Esophagus muscularis mucosa (tissue), 4 donors: ENCODE measurements around the gene HABP4. TPM values are rescaled to one million over a fixed set of nuclear protein-coding genes. Genes with fewer than 3 reads are reported as not detected.

Source experiments
- DNase-seq: peaks from one replicate; pipeline ENCODE4 v3.0.0-alpha.2; 2017; ENCODE audit errors: extremely low spot score
- H3K27ac ChIP-seq, 4 donors: fragments of 200-600 bp; sonication (generic); replicated peaks in 1 of 4; 1 replicate in 3 of 4; 2 replicates in 1 of 4; pipeline ENCODE4 v1.5.1; 2016 to 2019; ENCODE audit warnings: mild to moderate bottlenecking in 1 of 4
- H3K27me3 ChIP-seq, 4 donors: fragments of 200-600 bp; sonication (generic); one replicate each; pipeline versions ENCODE4 v1.5.1 to v1.6.0; 2016 to 2019
- H3K36me3 ChIP-seq, 4 donors: fragments of 200-600 bp; sonication (generic); one replicate each; pipeline ENCODE4 v1.5.1; 2016 to 2019
- H3K4me1 ChIP-seq, 4 donors: fragments of 200-600 bp; sonication (generic); one replicate each; pipeline ENCODE4 v1.5.1; 2016 to 2019
- H3K4me3 ChIP-seq, 4 donors: fragments of 200-600 bp; sonication (generic); 1 replicate in 2 of 4; 2 replicates in 2 of 4; pipeline ENCODE4 v1.5.1; 2016 to 2019; ENCODE audit warnings: mild to moderate bottlenecking in 4 of 4, moderate library complexity in 1 of 4
- H3K9me3 ChIP-seq, 4 donors: fragments of 200-600 bp; sonication (generic); 1 replicate in 3 of 4; 2 replicates in 1 of 4; pipeline ENCODE4 v1.5.1; 2016 to 2019
- EP300 ChIP-seq: sonication (generic); formaldehyde crosslinking; IDR thresholded peaks from one replicate; pipeline ENCODE4 v1.6.1; 2017; ENCODE audit warnings: antibody characterized with exemption
- POLR2A ChIP-seq: fragments of 450-650 bp; IDR thresholded peaks from one replicate; pipeline ENCODE4 v1.6.1; 2017; ENCODE audit warnings: antibody characterized with exemption, moderate library complexity, mild to moderate bottlenecking, low read depth
- POLR2AphosphoS5 ChIP-seq, 2 donors: sonication (generic); formaldehyde crosslinking; IDR thresholded peaks; one replicate each; pipeline ENCODE4 v1.6.1; 2017; ENCODE audit warnings: antibody characterized with exemption in 2 of 2
- WGBS: methylation state at CpG from one replicate; pipeline ENCODE4 v1.1.5; 2018; 5-methylcytosine and 5-hydroxymethylcytosine counted together
- intact Hi-C: fragments of 100-400 bp; cut with DNase I; formaldehyde crosslinking; loops from one replicate; pipeline ENCODE4 v1.15.1; 2023
- total RNA-seq, 4 donors: library from RNA; depleted of rRNA; stranded (reverse); fragments of >200 nt; gene quantifications; one replicate each; pipeline versions ENCODE4 v1.1.0 to v1.2.1, GENCODE V29; 2016
- TF ChIP-seq, protein P1 (sequence below), 3 experiments: fragments of 200-600 bp in 2 of 3; fragments of 450-650 bp in 1 of 3; sonication (generic) in 2 of 3; IDR thresholded peaks; one replicate each; pipeline ENCODE4 v1.5.1; 2017 to 2019; ENCODE audit warnings: antibody characterized with exemption in 3 of 3, mild to moderate bottlenecking in 2 of 3, moderate library complexity in 1 of 3

HABP4 gene
- total RNA-seq, 4 donors from 2014 or later: 38.4 to 97.2 (median 54.2) TPM

DNA sequence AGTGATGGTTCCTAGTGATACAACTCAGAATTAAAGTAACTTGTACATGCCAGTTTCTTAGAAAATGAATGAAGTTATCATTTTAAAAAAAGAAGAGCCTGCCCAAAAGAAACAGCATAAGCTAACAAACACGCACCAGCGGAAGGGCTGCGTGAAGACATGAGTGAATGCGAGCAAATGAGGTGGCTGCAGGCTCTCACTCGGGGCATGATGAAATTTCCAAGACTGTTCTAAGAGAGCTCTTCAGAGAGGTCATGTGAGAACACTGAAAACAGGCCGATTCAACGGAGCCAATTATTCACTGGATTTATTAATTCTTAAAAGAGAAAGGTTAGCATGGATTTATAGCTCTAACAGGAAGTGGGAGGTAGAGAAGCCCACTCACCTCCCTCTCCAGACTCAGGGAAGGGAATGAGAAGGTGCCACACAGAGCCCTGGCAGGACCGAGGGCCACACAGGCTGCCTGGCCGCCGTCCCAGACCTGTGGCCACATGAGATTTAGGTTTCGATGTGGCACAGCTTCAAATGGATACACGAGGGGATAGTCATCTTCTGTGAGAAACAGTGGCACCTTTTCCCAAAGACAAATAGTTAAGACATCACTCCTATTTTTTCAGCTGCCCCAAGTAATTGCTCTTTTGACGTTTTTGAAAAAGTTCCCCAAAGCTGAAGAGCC lies 55.5 kb downstream of the HABP4 start:
- DNase-seq: no peak
- H3K4me3 ChIP-seq: no peak overlapping the region
- TF ChIP-seq POLR2AphosphoS5 (IDR thresholded peaks at IDR 0.05) (no peak), EP300 (no peak), POLR2A (no peak)
- TF ChIP-seq, protein P1, sequence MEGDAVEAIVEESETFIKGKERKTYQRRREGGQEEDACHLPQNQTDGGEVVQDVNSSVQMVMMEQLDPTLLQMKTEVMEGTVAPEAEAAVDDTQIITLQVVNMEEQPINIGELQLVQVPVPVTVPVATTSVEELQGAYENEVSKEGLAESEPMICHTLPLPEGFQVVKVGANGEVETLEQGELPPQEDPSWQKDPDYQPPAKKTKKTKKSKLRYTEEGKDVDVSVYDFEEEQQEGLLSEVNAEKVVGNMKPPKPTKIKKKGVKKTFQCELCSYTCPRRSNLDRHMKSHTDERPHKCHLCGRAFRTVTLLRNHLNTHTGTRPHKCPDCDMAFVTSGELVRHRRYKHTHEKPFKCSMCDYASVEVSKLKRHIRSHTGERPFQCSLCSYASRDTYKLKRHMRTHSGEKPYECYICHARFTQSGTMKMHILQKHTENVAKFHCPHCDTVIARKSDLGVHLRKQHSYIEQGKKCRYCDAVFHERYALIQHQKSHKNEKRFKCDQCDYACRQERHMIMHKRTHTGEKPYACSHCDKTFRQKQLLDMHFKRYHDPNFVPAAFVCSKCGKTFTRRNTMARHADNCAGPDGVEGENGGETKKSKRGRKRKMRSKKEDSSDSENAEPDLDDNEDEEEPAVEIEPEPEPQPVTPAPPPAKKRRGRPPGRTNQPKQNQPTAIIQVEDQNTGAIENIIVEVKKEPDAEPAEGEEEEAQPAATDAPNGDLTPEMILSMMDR (IDR thresholded peaks at IDR 0.05): no peak
- no peaks in the 10 kb centered on the region for H3K27me3 ChIP-seq
- no peaks in the 10 kb centered on the region for H3K9me3 ChIP-seq
- H3K36me3 ChIP-seq: peaks cover 0 to 40% (median 14%) of the 10 kb centered on the region in 4 donors
- intact Hi-C loops: no loop called here
- H3K27ac ChIP-seq: no peak overlapping the region
- peaks cover 20 to 42% (median 24%) of the 10 kb centered on the region in 4 donors for H3K4me1 ChIP-seq
- 87% methylated on average over 13 of the region's 13 CpGs for WGBS

- Histone ChIP-seq H3K36me3 (peaks cover 0 to 46% (median 18%) of the 10 kb centered on the region in 4 donors), H3K27me3 (no peaks in the 10 kb centered on the region), H3K4me3 (no peak overlapping the region), H3K4me1 (peaks cover 7 to 32% (median 8%) of the 10 kb centered on the region in 4 donors), H3K9me3 (no peaks in the 10 kb centered on the region), H3K27ac (peak overlapping the region in 1 of 4 donors; percentile 9)
- intact Hi-C loops: no loop called here
- DNase-seq: no peak
- no peak for TF ChIP-seq POLR2AphosphoS5 (IDR thresholded peaks at IDR 0.05)
- no peak for TF ChIP-seq POLR2A
- TF ChIP-seq EP300: no peak
- TF ChIP-seq, protein P1 (IDR thresholded peaks at IDR 0.05): no peak
- 86% methylated on average over 14 of the region's 14 CpGs for WGBS
Measured at GRCh38 chr9:96508227-96508940, 58.4 kb downstream of the HABP4 start.

DNA sequence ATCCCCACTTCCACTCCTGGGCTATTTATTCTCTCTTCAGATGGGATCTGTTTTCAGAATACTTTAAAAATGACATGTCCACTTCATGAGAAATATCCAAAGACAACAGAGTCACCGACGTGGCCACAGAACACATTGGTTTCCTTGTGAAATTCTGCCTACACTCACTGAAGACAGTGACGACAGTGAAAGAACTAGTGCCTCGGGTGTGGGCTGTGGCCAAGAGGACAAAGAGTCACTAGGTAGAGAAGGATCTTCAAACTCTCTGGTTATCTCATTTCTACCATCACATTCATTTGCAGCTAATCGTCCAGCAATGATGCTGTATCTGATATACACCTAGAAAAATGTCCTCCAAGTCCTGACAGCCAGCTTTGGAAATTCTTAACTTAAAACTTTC lies 59.1 kb downstream of the HABP4 start:
- Histone ChIP-seq H3K4me1 (peaks cover 1 to 34% (median 11%) of the 10 kb centered on the region in 4 donors), H3K27me3 (no peaks in the 10 kb centered on the region), H3K9me3 (no peaks in the 10 kb centered on the region), H3K4me3 (no peak overlapping the region), H3K27ac (no peak overlapping the region), H3K36me3 (peaks cover 0 to 46% (median 18%) of the 10 kb centered on the region in 4 donors)
- no peak for DNase-seq
- intact Hi-C loops: no loop called here
- TF ChIP-seq EP300: no peak
- no peak for TF ChIP-seq POLR2AphosphoS5 (IDR thresholded peaks at IDR 0.05)
- TF ChIP-seq, protein P1 (IDR thresholded peaks at IDR 0.05): no peak
- no peak for TF ChIP-seq POLR2A
- WGBS: 98% methylated on average over 5 of the region's 5 CpGs

DNA sequence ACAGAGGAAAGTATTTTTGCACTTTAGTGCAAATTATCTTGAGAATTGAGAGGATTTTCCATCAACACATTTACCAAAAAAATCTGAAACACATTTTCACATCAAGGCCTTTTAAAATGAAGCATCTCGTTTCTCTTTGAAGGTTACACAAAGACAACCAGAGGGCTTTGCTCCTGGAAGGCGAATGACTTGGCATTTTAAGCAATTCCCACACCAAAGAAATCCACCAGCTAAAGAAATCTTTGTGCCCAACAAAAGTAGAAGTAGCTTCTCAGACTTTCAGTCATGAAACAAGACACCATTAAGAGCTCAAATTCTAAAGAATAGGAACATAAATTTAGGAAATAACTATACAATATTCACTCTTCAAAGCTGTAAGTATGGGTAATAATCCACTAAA lies 59.9 kb downstream of the HABP4 start:
- Histone ChIP-seq H3K4me3 (no peak overlapping the region), H3K4me1 (peaks cover 6 to 34% (median 13%) of the 10 kb centered on the region in 4 donors), H3K36me3 (peaks cover 0 to 47% (median 17%) of the 10 kb centered on the region in 4 donors), H3K27ac (no peak overlapping the region), H3K27me3 (no peaks in the 10 kb centered on the region), H3K9me3 (no peaks in the 10 kb centered on the region)
- intact Hi-C loops: no loop called here
- DNase-seq: peak; percentile 45
- 76% methylated on average over 2 of the region's 2 CpGs for WGBS
- no peak for TF ChIP-seq POLR2AphosphoS5 (IDR thresholded peaks at IDR 0.05)
- TF ChIP-seq POLR2A: no peak
- TF ChIP-seq, protein P1 (IDR thresholded peaks at IDR 0.05): no peak
- TF ChIP-seq EP300: no peak
